ENCODE measurements around the gene DNAH17. TPM values are rescaled to one million over a fixed set of nuclear protein-coding genes. Genes with fewer than 3 reads are reported as not detected.
A peak's percentile ranks its signal among the peaks of the same experiment; 100 is the strongest.

Gene DNAH17
- total and polyA plus RNA-seq, 2 of the 8 experiments (the other 6 are each of a cell fraction or from before 2014, with no cell fraction given) = 0.14 to 0.67 TPM

DNA sequence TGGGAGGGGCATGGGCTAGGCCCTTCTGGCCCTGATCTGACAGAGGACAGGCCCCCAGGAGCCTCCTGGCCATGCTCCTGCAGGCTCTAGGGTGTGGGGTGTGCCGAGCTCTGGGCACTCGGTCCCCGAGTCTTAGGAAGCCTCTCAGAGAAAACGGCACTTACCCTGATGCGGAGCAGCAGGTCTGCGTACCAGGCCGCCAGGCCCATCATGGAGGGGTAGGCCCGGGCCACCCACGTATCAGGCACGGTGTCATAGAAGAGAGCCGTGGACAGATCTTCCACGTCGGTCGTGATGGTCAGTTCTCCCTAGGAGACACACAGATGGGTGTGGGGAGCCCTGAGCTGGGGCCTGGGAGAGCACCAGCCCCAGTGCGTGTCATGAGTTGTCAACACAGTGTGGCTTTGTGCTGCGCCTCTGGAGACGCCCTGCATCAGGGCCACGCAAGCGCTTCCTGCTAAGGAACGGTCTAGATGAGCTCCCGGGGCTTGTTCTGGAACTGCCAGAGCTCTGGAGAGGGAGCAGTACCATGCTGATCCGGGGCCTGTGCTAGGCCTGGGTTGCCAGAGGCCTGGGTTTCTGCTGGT lies 150.8 kb downstream of the DNAH17 start:
- H3K36me3 ChIP-seq (ENCODE audit: control insufficient read depth in 2 of 4, insufficient read depth in 4 of 4, low read length in 3 of 4) = peaks cover 9 to 25% (median 22%) of the 10 kb centered on the region in 4 experiments; a peak in 6 of 8 replicates
- WGBS, 2 experiments (ENCODE audit: extremely low coverage in 1 of 2, insufficient coverage in 1 of 2, insufficient read length in 1 of 2, insufficient replicate concordance in 2 of 2, low coverage in 1 of 2, low lambda C conversion rate in 2 of 2, missing lambda C conversion rate in 1 of 2) = 97% methylated on average over 22 of the region's 22 CpGs; no CpG with 5 or more reads in 1 of the 2 experiments
- H3K4me3 ChIP-seq (ENCODE audit: extremely low read depth in 1 of 4, insufficient read depth in 2 of 4, low read depth in 3 of 4, low read length in 4 of 4) = no peak overlapping the region
- no peak overlapping the region for H3K4ac ChIP-seq (replicated peaks; ENCODE audit: insufficient read length, low read depth, low read length)
- H4K5ac ChIP-seq (ENCODE audit: insufficient read length, low read depth, low read length) = no peak overlapping the region
- H2BK20ac ChIP-seq (ENCODE audit: low read length) = no peak overlapping the region
- H2BK120ac ChIP-seq (replicated peaks; ENCODE audit: low read depth, low read length) = no peak overlapping the region
- no peak overlapping the region for H3K18ac ChIP-seq (ENCODE audit: extremely low read depth, low read length)
- no peaks in the 10 kb centered on the region for H3K9me3 ChIP-seq (ENCODE audit: insufficient read depth in 2 of 2, low read depth in 1 of 2, low read length in 1 of 2)
- peaks cover 0 to 9% (median 3%) of the 10 kb centered on the region in 4 experiments; a peak in 5 of 7 replicates for H3K4me1 ChIP-seq (replicated peaks in 1 of 4; ENCODE audit: control insufficient read depth in 3 of 4, insufficient read depth in 4 of 4, low read length in 3 of 4)
- no peak for FAIRE-seq
- no peak overlapping the region for H3K23ac ChIP-seq (ENCODE audit: insufficient read length)
- TF ChIP-seq JUN (IDR thresholded peaks at IDR 0.05; ENCODE audit: low read depth, low read length) (no peak), SIRT6 (IDR thresholded peaks at IDR 0.05; ENCODE audit: low read length) (no peak), TAF7 (optimal IDR thresholded peaks at IDR 0.05; ENCODE audit: borderline replicate concordance, low read depth, low read length) (no peak), POLR2AphosphoS5 (IDR thresholded peaks at IDR 0.05; ENCODE audit: low read depth, low read length) (peak; percentile 37; the same call in 1 of the 2 replicates), CEBPB (IDR thresholded peaks at IDR 0.05; ENCODE audit: low read depth, low read length) (no peak), CREB1 (IDR thresholded peaks at IDR 0.05) (no peak)
- no peak overlapping the region for H3K56ac ChIP-seq (replicated peaks; ENCODE audit: insufficient read length, low read depth, low read length)
- no peak overlapping the region for H2AFZ ChIP-seq (ENCODE audit: low read length)
- no peak overlapping the region for H2BK12ac ChIP-seq (ENCODE audit: low read depth, low read length)
- no peak overlapping the region for H4K91ac ChIP-seq (replicated peaks; ENCODE audit: insufficient read length, low read length)
- H4K20me1 ChIP-seq (replicated peaks in 1 of 2; ENCODE audit: control insufficient read depth in 1 of 2, insufficient read depth in 2 of 2, low read length in 2 of 2) = peaks cover 2 to 7% of the 10 kb centered on the region in 2 experiments
- no peaks in the 10 kb centered on the region for H3K79me1 ChIP-seq (ENCODE audit: low read depth, low read length)
- H3K27ac ChIP-seq (ENCODE audit: low read depth, low read length) = no peak overlapping the region
- no peak overlapping the region for H3K14ac ChIP-seq (ENCODE audit: insufficient read length)
- no peak overlapping the region for H2BK15ac ChIP-seq (ENCODE audit: low read length)
- ChIA-PET CTCF (ENCODE audit: partially characterized antibody) (interaction anchor here (1.2 to 13.7 kb wide), 3 partner anchors 59 to 176 kb away, joined by 3 to 257 read pairs (median 6); partner anchors contain the start of gene SOCS3), POLR2A (ENCODE audit: partially characterized antibody) (interaction anchor here (0.7 to 1.3 kb wide), 4 partner anchors 8 to 141 kb away, joined by 3 read pairs; no protein-coding TSS in a partner anchor)
- no peak overlapping the region for H4K8ac ChIP-seq (ENCODE audit: extremely low read depth, insufficient read depth, low read length)
- no peak overlapping the region; the same call in 1 of the 2 replicates for H2BK5ac ChIP-seq (ENCODE audit: low read depth, low read length)
- H3K23me2 ChIP-seq (ENCODE audit: low read depth, low read length) = no peaks in the 10 kb centered on the region; the same call in 1 of the 2 replicates
- peaks cover 0 to 8% of the 10 kb centered on the region in 2 experiments; a peak in 1 of 4 replicates for H3K79me2 ChIP-seq (ENCODE audit: control insufficient read depth in 1 of 2, insufficient read depth in 2 of 2, low read length in 2 of 2)
- DNase-seq (ENCODE audit: low read depth in 1 of 2, low spot score in 2 of 2) = no peak
- no peak overlapping the region for H3K9ac ChIP-seq (replicated peaks in 1 of 4; ENCODE audit: extremely low read depth in 1 of 4, low read depth in 3 of 4, low read length in 3 of 4)
- H3K4me2 ChIP-seq (ENCODE audit: insufficient read depth in 1 of 2, low read depth in 2 of 2, low read length in 2 of 2) = no peak overlapping the region
- no peaks in the 10 kb centered on the region for H3K27me3 ChIP-seq (replicated peaks in 1 of 4; ENCODE audit: control insufficient read depth in 3 of 4, extremely low read depth in 1 of 4, insufficient read depth in 3 of 4, low read length in 3 of 4)
- H2AK5ac ChIP-seq (ENCODE audit: low read depth, low read length) = no peak overlapping the region
